Body of pancreas (tissue), 4 donors: ENCODE results near the gene CD58. TPM values are rescaled to one million over a fixed set of nuclear protein-coding genes. Genes with fewer than 3 reads are reported as not detected.

Source experiments
- ATAC-seq: fragments of 150-250 bp; one replicate; pipeline ENCODE4 v1.9.1; 2016
- DNase-seq, 4 donors: peaks; one replicate each; pipeline ENCODE4 v3.0.0-alpha.2; 2019
- H3K27ac ChIP-seq, 4 donors: fragments of 200-600 bp; sonication (generic); 1 replicate in 3 of 4; 2 replicates in 1 of 4; pipeline versions ENCODE4 v1.5.1 to v1.6.1; 2016 to 2019; ENCODE audit warnings: mild to moderate bottlenecking in 1 of 4, mixed read lengths in 1 of 4, moderate library complexity in 1 of 4
- H3K27me3 ChIP-seq, 2 donors: fragments of 200-600 bp; sonication (generic); one replicate each; pipeline ENCODE4 v1.6.0; 2016; ENCODE audit warnings: mild to moderate bottlenecking in 1 of 2
- H3K36me3 ChIP-seq, 2 donors: fragments of 200-600 bp; sonication (generic); replicated peaks in 1 of 2; 2 replicates each; pipeline ENCODE4 v1.5.1; 2016; ENCODE audit warnings: low read depth in 2 of 2; ENCODE audit not compliant: insufficient read depth in 1 of 2
- H3K4me1 ChIP-seq: fragments of 200-600 bp; sonication (generic); one replicate; pipeline ENCODE4 v1.6.0; 2016
- H3K4me3 ChIP-seq, 2 donors: fragments of 200-600 bp; sonication (generic); 1 replicate in 1 of 2; 2 replicates in 1 of 2; pipeline ENCODE4 v1.5.1; 2016 to 2019
- H3K9me3 ChIP-seq, 3 donors: fragments of 200-600 bp; sonication (generic); 1 replicate in 2 of 3; 2 replicates in 1 of 3; pipeline ENCODE4 v1.5.1; 2016
- CTCF ChIP-seq, 7 experiments: fragments of 450-650 bp in 4 of 7; fragments of 200-600 bp in 3 of 7; sonication (generic) in 3 of 7; IDR thresholded peaks; one replicate each; pipeline ENCODE4 v1.5.1; 2016 to 2019; ENCODE audit warnings: antibody characterized with exemption in 7 of 7
- POLR2A ChIP-seq, 3 donors: fragments of 450-650 bp; IDR thresholded peaks; one replicate each; pipeline ENCODE4 v1.6.1; 2016; ENCODE audit warnings: antibody characterized with exemption in 3 of 3, mild to moderate bottlenecking in 2 of 3
- WGBS, 2 donors: methylation state at CpG; one replicate each; pipeline ENCODE4 v1.1.5; 2017; 5-methylcytosine and 5-hydroxymethylcytosine counted together
- intact Hi-C: fragments of 100-400 bp; cut with DNase I; formaldehyde crosslinking; loops from one replicate; pipeline ENCODE4 v1.15.1; 2023
- total RNA-seq, 2 donors: library from RNA; depleted of rRNA; stranded (reverse); fragments of >200 nt; gene quantifications; one replicate each; pipeline ENCODE4 v1.1.0, GENCODE V29; 2016

CD58 gene
- total RNA-seq, 2 donors from 2014 or later: 6.6 to 15.0 TPM

GRCh38 chr1:116496898-116497297, 73.9 kb downstream of the CD58 start:
- WGBS, 2 donors: 78 to 86% methylated on average over 2 of the region's 2 CpGs
- no peak for ATAC-seq
- Histone ChIP-seq H3K9me3 (no peaks in the 10 kb centered on the region), H3K4me1 (peaks cover 69% of the 10 kb centered on the region), H3K27me3 (no peaks in the 10 kb centered on the region), H3K27ac (peak overlapping the region; percentile 20 to 83 (median 78)), H3K36me3 (no peaks in the 10 kb centered on the region), H3K4me3 (no peak overlapping the region)
- TF ChIP-seq CTCF (IDR thresholded peaks at IDR 0.05) (no peak), POLR2A (IDR thresholded peaks at IDR 0.05) (no peak)
- intact Hi-C loops: no loop called here
- no peak for DNase-seq

- TF ChIP-seq POLR2A (IDR thresholded peaks at IDR 0.05) (no peak), CTCF (IDR thresholded peaks at IDR 0.05) (no peak)
- WGBS, 2 donors: 62 to 67% methylated on average over 3 of the region's 3 CpGs
- Histone ChIP-seq H3K36me3 (no peaks in the 10 kb centered on the region), H3K4me1 (peaks cover 74% of the 10 kb centered on the region), H3K9me3 (no peaks in the 10 kb centered on the region), H3K4me3 (no peak overlapping the region), H3K27ac (peak overlapping the region; percentile 20 to 83 (median 78)), H3K27me3 (no peaks in the 10 kb centered on the region)
- no peak for ATAC-seq
- intact Hi-C loops: no loop called here
- peak in 2 of 4 donors; percentile 52 to 55 for DNase-seq
Measured at GRCh38 chr1:116496380-116496779, 74.4 kb downstream of the CD58 start.

GRCh38 chr1:116495535-116495934, 75.3 kb downstream of the CD58 start:
- no peaks in the 10 kb centered on the region for H3K36me3 ChIP-seq
- WGBS, 2 donors: 27 to 44% methylated on average over 3 to 4 of the region's 4 CpGs
- peaks cover 82% of the 10 kb centered on the region for H3K4me1 ChIP-seq
- DNase-seq (peak in 1 of 4 donors; percentile 45), ATAC-seq (peak; percentile 19)
- peak overlapping the region; percentile 37 to 83 (median 78) for H3K27ac ChIP-seq
- H3K27me3 ChIP-seq: no peaks in the 10 kb centered on the region
- H3K4me3 ChIP-seq: no peak overlapping the region
- intact Hi-C loops: no loop called here
- no peaks in the 10 kb centered on the region for H3K9me3 ChIP-seq
- TF ChIP-seq CTCF (IDR thresholded peaks at IDR 0.05): no peak
- TF ChIP-seq POLR2A (IDR thresholded peaks at IDR 0.05): no peak

- DNase-seq (peak in 2 of 4 donors; percentile 57 to 63), ATAC-seq (peak; percentile 63)
- no peaks in the 10 kb centered on the region for H3K27me3 ChIP-seq
- intact Hi-C loops: loop anchor here (5.0 kb wide), 1 partner anchor 352 kb away; no protein-coding TSS in a partner anchor
- no peak overlapping the region for H3K4me3 ChIP-seq
- WGBS, 2 donors: 17% methylated on average over 2 of the region's 2 CpGs
- H3K4me1 ChIP-seq: peaks cover 87% of the 10 kb centered on the region
- H3K36me3 ChIP-seq: no peaks in the 10 kb centered on the region
- peak overlapping the region; percentile 37 to 83 (median 78) for H3K27ac ChIP-seq
- H3K9me3 ChIP-seq: no peaks in the 10 kb centered on the region
- TF ChIP-seq POLR2A (IDR thresholded peaks at IDR 0.05): peak in 2 of 3 donors; percentile 69
- peak in 2 of 7 experiments; percentile 12 to 27 for TF ChIP-seq CTCF (IDR thresholded peaks at IDR 0.05)
Measured at GRCh38 chr1:116494745-116495144, 76.1 kb downstream of the CD58 start.

- no peak overlapping the region for H3K4me3 ChIP-seq
- H3K4me1 ChIP-seq: peaks cover 87% of the 10 kb centered on the region
- 42% methylated on average over 11 to 12 of the region's 12 CpGs for WGBS, 2 donors
- ATAC-seq (peak; percentile 8), DNase-seq (no peak)
- intact Hi-C loops: loop anchor here (5.0 kb wide), 1 partner anchor 352 kb away; no protein-coding TSS in a partner anchor
- peak overlapping the region; percentile 45 to 83 (median 78) for H3K27ac ChIP-seq
- TF ChIP-seq CTCF (IDR thresholded peaks at IDR 0.05): no peak
- no peak for TF ChIP-seq POLR2A (IDR thresholded peaks at IDR 0.05)
- H3K9me3 ChIP-seq: no peaks in the 10 kb centered on the region
- no peaks in the 10 kb centered on the region for H3K36me3 ChIP-seq
- no peaks in the 10 kb centered on the region for H3K27me3 ChIP-seq
Measured at GRCh38 chr1:116494353-116494692, 76.5 kb downstream of the CD58 start.
